KBM-7 (cell line): ENCODE measurements around the gene ZNF574.
A peak's percentile ranks its signal among the peaks of the same experiment; 100 is the strongest.

Source experiments
- DNase-seq: peaks from one replicate; pipeline ENCODE4 v3.0.0-alpha.2; 2015
- in situ Hi-C: fragments of 300-500 bp; cut with MboI; formaldehyde crosslinking; loops from 2 replicates; pipeline ENCODE4 v1.14.3; 2020; ENCODE audit warnings: low sequenced_read_pairs, low pct_unique_long_range_greater_than_20kb, mixed read lengths

Gene ZNF574

GRCh38 chr19:42078058-42078457, 2.1 kb downstream of the ZNF574 start:
- DNase-seq = no peak
- in situ Hi-C loops = no loop called here

- DNase-seq = no peak
- in situ Hi-C loops = no loop called here
Observed at GRCh38 chr19:42078538-42079275, 2.7 kb downstream of the ZNF574 start.

- in situ Hi-C loops = no loop called here
- no peak for DNase-seq
Observed at GRCh38 chr19:42079276-42079669, 3.3 kb downstream of the ZNF574 start.

GRCh38 chr19:42079886-42080763, 4.2 kb downstream of the ZNF574 start:
- DNase-seq = no peak
- in situ Hi-C loops = no loop called here

- in situ Hi-C loops = no loop called here
- no peak for DNase-seq
Observed at GRCh38 chr19:42080764-42081375, 4.9 kb downstream of the ZNF574 start.

- in situ Hi-C loops = no loop called here
- peak; percentile 38 for DNase-seq
Observed at GRCh38 chr19:42081584-42082203, 5.7 kb downstream of the ZNF574 start.

GRCh38 chr19:42083537-42083936, 7.6 kb downstream of the ZNF574 start:
- no peak for DNase-seq
- in situ Hi-C loops = no loop called here

- no peak for DNase-seq
- in situ Hi-C loops = no loop called here
Observed at GRCh38 chr19:42086188-42086736, 10.3 kb downstream of the ZNF574 start.

GRCh38 chr19:42086770-42087550, 11.0 kb downstream of the ZNF574 start:
- in situ Hi-C loops = no loop called here
- no peak for DNase-seq

- in situ Hi-C loops = no loop called here
- DNase-seq = no peak
Observed at GRCh38 chr19:42088471-42089190, 12.7 kb downstream of the ZNF574 start.

GRCh38 chr19:42089191-42089750, 13.3 kb downstream of the ZNF574 start:
- no peak for DNase-seq
- in situ Hi-C loops = no loop called here

- in situ Hi-C loops = no loop called here
- DNase-seq = no peak
Observed at GRCh38 chr19:42089772-42090171, 13.8 kb downstream of the ZNF574 start.

- no peak for DNase-seq
- in situ Hi-C loops = no loop called here
Observed at GRCh38 chr19:42090672-42091071, 14.7 kb downstream of the ZNF574 start.

GRCh38 chr19:42091300-42091699, 15.3 kb downstream of the ZNF574 start:
- no peak for DNase-seq
- in situ Hi-C loops = no loop called here

GRCh38 chr19:42091742-42092141, 15.8 kb downstream of the ZNF574 start:
- in situ Hi-C loops = no loop called here
- DNase-seq = no peak

- in situ Hi-C loops = no loop called here
- DNase-seq = peak; percentile 67
Observed at GRCh38 chr19:42092350-42092749, 16.4 kb downstream of the ZNF574 start.

- in situ Hi-C loops = no loop called here
- no peak for DNase-seq
Observed at GRCh38 chr19:42093505-42093904, 17.5 kb downstream of the ZNF574 start.

GRCh38 chr19:42093926-42094325, 18.0 kb downstream of the ZNF574 start:
- in situ Hi-C loops = no loop called here
- DNase-seq = no peak
